H9 (cell line): ENCODE results near the gene CHI3L2. TPM values are rescaled to one million over a fixed set of nuclear protein-coding genes. Genes with fewer than 3 reads are reported as not detected.

Experiments
- DNase-seq: peaks from one replicate; pipeline ENCODE4 v3.0.0-alpha.2; 2017
- H2AFZ ChIP-seq: one replicate; pipeline ENCODE4 v1.6.1; 2013; ENCODE audit warnings: mild to moderate bottlenecking, low read length, control low read depth, moderate library complexity
- H2AK5ac ChIP-seq: 2 replicates; pipeline ENCODE4 v1.6.1; 2013; ENCODE audit warnings: low read length, control low read depth, mixed read lengths; ENCODE audit not compliant: insufficient read length
- H2BK120ac ChIP-seq: one replicate; pipeline ENCODE4 v1.6.1; 2013; ENCODE audit warnings: low read depth, mild to moderate bottlenecking, low read length, control low read depth, inconsistent platforms; ENCODE audit not compliant: poor library complexity, severe bottlenecking
- H2BK12ac ChIP-seq: 2 replicates; pipeline ENCODE4 v1.6.1; 2013; ENCODE audit warnings: low read length, control low read depth, mixed read lengths, low read depth; ENCODE audit not compliant: insufficient read length
- H2BK15ac ChIP-seq: 2 replicates; pipeline ENCODE4 v1.6.1; 2013; ENCODE audit warnings: low read depth, low read length, control low read depth
- H2BK20ac ChIP-seq: one replicate; pipeline ENCODE4 v1.6.1; 2013; ENCODE audit warnings: low read depth, mild to moderate bottlenecking, low read length, control low read depth, inconsistent platforms; ENCODE audit not compliant: poor library complexity, severe bottlenecking
- H2BK5ac ChIP-seq: 2 replicates; pipeline ENCODE4 v1.6.1; 2013; ENCODE audit warnings: low read length, control low read depth, mixed read lengths; ENCODE audit not compliant: insufficient read length
- H3K14ac ChIP-seq: 2 replicates; pipeline ENCODE4 v1.6.1; 2013; ENCODE audit warnings: low read length, control low read depth; ENCODE audit not compliant: insufficient read depth
- H3K18ac ChIP-seq: 2 replicates; pipeline ENCODE4 v1.6.1; 2013; ENCODE audit warnings: low read depth, mild to moderate bottlenecking, mixed read lengths, low read length, control low read depth; ENCODE audit not compliant: insufficient read length
- H3K23ac ChIP-seq: 2 replicates; pipeline ENCODE4 v1.6.1; 2013; ENCODE audit warnings: low read length, control low read depth, mixed read lengths, low read depth; ENCODE audit not compliant: insufficient read length
- H3K23me2 ChIP-seq: 2 replicates; pipeline ENCODE4 v1.6.1; 2013; ENCODE audit warnings: low read depth, mild to moderate bottlenecking, mixed read lengths, low read length, control low read depth; ENCODE audit not compliant: insufficient read length, poor library complexity, severe bottlenecking
- H3K27ac ChIP-seq: 2 replicates; pipeline ENCODE4 v1.5.1; 2013; ENCODE audit warnings: low read length, control low read depth, mixed read lengths, low read depth; ENCODE audit not compliant: insufficient read length
- H3K27me3 ChIP-seq: 2 replicates; pipeline ENCODE4 v1.6.1; 2013; ENCODE audit warnings: low read length, control low read depth, inconsistent platforms; ENCODE audit not compliant: insufficient read depth
- H3K4ac ChIP-seq: 2 replicates; pipeline ENCODE4 v1.6.1; 2013; ENCODE audit warnings: low read depth, mild to moderate bottlenecking, control low read depth, inconsistent platforms, low read length, moderate library complexity
- H3K4me1 ChIP-seq: 2 replicates; pipeline ENCODE4 v1.6.1; 2013; ENCODE audit warnings: low read length, control low read depth, inconsistent platforms; ENCODE audit not compliant: insufficient read depth
- H3K4me2 ChIP-seq: 2 replicates; pipeline ENCODE4 v1.6.1; 2013; ENCODE audit warnings: low read length, control low read depth, mixed read lengths; ENCODE audit not compliant: insufficient read length, insufficient read depth
- H3K56ac ChIP-seq: 2 replicates; pipeline ENCODE4 v1.6.1; 2013; ENCODE audit warnings: low read depth, mild to moderate bottlenecking, mixed read lengths, low read length, control low read depth; ENCODE audit not compliant: insufficient read length
- H3K79me1 ChIP-seq: 2 replicates; pipeline ENCODE4 v1.6.1; 2013; ENCODE audit warnings: low read depth, mild to moderate bottlenecking, moderate library complexity, low read length, control low read depth, inconsistent platforms; ENCODE audit not compliant: insufficient read depth, poor library complexity, severe bottlenecking
- H3K79me2 ChIP-seq: 2 replicates; pipeline ENCODE4 v1.6.1; 2013; ENCODE audit warnings: low read length, control low read depth, inconsistent platforms; ENCODE audit not compliant: insufficient read depth
- H3K9ac ChIP-seq: 2 replicates; pipeline ENCODE4 v1.6.1; 2013; ENCODE audit warnings: low read length, control low read depth, mixed read lengths; ENCODE audit not compliant: insufficient read length; ENCODE audit errors: extremely low read depth
- H3K9me3 ChIP-seq: one replicate; pipeline ENCODE4 v1.6.1; 2013; ENCODE audit warnings: low read depth, low read length, inconsistent platforms; ENCODE audit not compliant: control insufficient read depth
- H3T11ph ChIP-seq: one replicate; pipeline ENCODE4 v1.6.1; 2013; ENCODE audit warnings: mild to moderate bottlenecking, low read length, control low read depth, inconsistent platforms
- H4K20me1 ChIP-seq: one replicate; pipeline ENCODE4 v1.6.1; 2013; ENCODE audit not compliant: control insufficient read depth, insufficient read length, insufficient read depth
- H4K5ac ChIP-seq: 2 replicates; pipeline ENCODE4 v1.6.1; 2013; ENCODE audit warnings: low read depth, mild to moderate bottlenecking, mixed read lengths, low read length, control low read depth; ENCODE audit not compliant: insufficient read length
- H4K8ac ChIP-seq: replicated peaks from 2 replicates; pipeline ENCODE4 v1.6.1; 2013; ENCODE audit warnings: low read length, control low read depth, mixed read lengths, low read depth; ENCODE audit not compliant: insufficient read length
- H4K91ac ChIP-seq: 2 replicates; pipeline ENCODE4 v1.6.1; 2013; ENCODE audit warnings: low read depth, mild to moderate bottlenecking, moderate library complexity, mixed read lengths, low read length, control low read depth; ENCODE audit not compliant: insufficient read length
- H3K27ac Mint-ChIP-seq, 3 experiments: 2 replicates in 2 of 3; 3 replicates in 1 of 3; pipeline ENCODE4 v1.8.0; 2020 to 2021; ENCODE audit warnings: mixed read lengths in 3 of 3, mild to moderate bottlenecking in 1 of 3, moderate library complexity in 1 of 3
- H3K27me3 Mint-ChIP-seq: 2 replicates; pipeline ENCODE4 v1.8.0; 2021; ENCODE audit warnings: low read depth, mild to moderate bottlenecking, moderate library complexity, mixed read lengths
- H3K36me3 Mint-ChIP-seq, 3 experiments: 2 replicates in 2 of 3; 3 replicates in 1 of 3; pipeline ENCODE4 v1.8.0; 2020 to 2021; ENCODE audit warnings: low read depth in 3 of 3, mixed read lengths in 3 of 3; ENCODE audit not compliant: insufficient read depth in 1 of 3
- H3K4me1 Mint-ChIP-seq, 2 experiments: 2 replicates each; pipeline ENCODE4 v1.8.0; 2020; ENCODE audit warnings: mixed read lengths in 2 of 2
- H3K4me3 Mint-ChIP-seq, 2 experiments: 2 replicates in 1 of 2; 3 replicates in 1 of 2; pipeline ENCODE4 v1.8.0; 2020 to 2021; ENCODE audit warnings: mild to moderate bottlenecking in 2 of 2, mixed read lengths in 2 of 2, moderate library complexity in 1 of 2
- H3K9me3 Mint-ChIP-seq, 2 experiments: 2 replicates in 1 of 2; 3 replicates in 1 of 2; pipeline ENCODE4 v1.8.0; 2020; ENCODE audit warnings: mild to moderate bottlenecking in 2 of 2, mixed read lengths in 2 of 2, moderate library complexity in 1 of 2
- CTCF ChIP-seq: fragments of 200-600 bp; sonication (generic); conservative IDR thresholded peaks from 3 replicates; pipeline ENCODE4 v1.8.0; 2021; ENCODE audit warnings: antibody characterized with exemption, mild to moderate bottlenecking
- WGBS: extraction: QIAGEN DNeasy Blood & Tissue Kit; methylation state at CpG from one replicate; pipeline ENCODE4 v1.1.7; 2013; ENCODE audit warnings: missing lambda C conversion rate, low lambda C conversion rate, mixed read lengths; ENCODE audit not compliant: insufficient read length; ENCODE audit errors: extremely low coverage; 5-methylcytosine and 5-hydroxymethylcytosine counted together
- total RNA-seq: library from RNA; stranded (reverse); gene quantifications from 2 replicates; pipeline ENCODE4 v1.2.1, GENCODE V29; 2021

Gene CHI3L2
- total RNA-seq, 1 experiment from 2014 or later: not detected

GRCh38 chr1:111236379-111236778 is 8.9 kb downstream of the CHI3L2 start:
- Histone ChIP-seq H2BK12ac (no peak overlapping the region), H3K18ac (no peak overlapping the region), H2BK20ac (no peak overlapping the region), H3K4me2 (no peak overlapping the region), H3K14ac (no peak overlapping the region), H2AK5ac (no peak overlapping the region), H4K8ac (no peak overlapping the region), H3K27me3 (no peaks in the 10 kb centered on the region), H2AFZ (no peak overlapping the region), H3K23me2 (no peaks in the 10 kb centered on the region), H2BK15ac (no peak overlapping the region), H3K79me1 (no peaks in the 10 kb centered on the region), H3K27ac (no peak overlapping the region), H3K56ac (no peak overlapping the region), H4K91ac (no peak overlapping the region), H2BK120ac (no peak overlapping the region), H3K79me2 (no peaks in the 10 kb centered on the region), H2BK5ac (no peak overlapping the region), H4K5ac (no peak overlapping the region), H3K9me3 (no peaks in the 10 kb centered on the region), H4K20me1 (no peaks in the 10 kb centered on the region), H3K4ac (no peak overlapping the region), H3T11ph (no peak overlapping the region), H3K9ac (no peak overlapping the region), H3K23ac (no peak overlapping the region), H3K4me1 (no peaks in the 10 kb centered on the region)
- H3K9me3 Mint-ChIP-seq: peaks cover 0 to 5% of the 10 kb centered on the region in 2 experiments; a peak in 2 of 5 replicates
- DNase-seq: no peak
- no CpG with 5 or more reads among the region's 1 CpG for WGBS
- no peak overlapping the region for H3K4me3 Mint-ChIP-seq
- H3K27me3 Mint-ChIP-seq: no peaks in the 10 kb centered on the region; the same call in 1 of the 2 replicates
- TF ChIP-seq CTCF: no peak
- no peak overlapping the region; a peak in 1 of 7 replicates for H3K27ac Mint-ChIP-seq
- peaks cover 23 to 25% of the 10 kb centered on the region in 2 experiments for H3K4me1 Mint-ChIP-seq
- 0 out of 7 replicates have a peak, but pooled peaks cover 0 to 5% (median 0%) of the 10 kb centered on the region in 3 experiments for H3K36me3 Mint-ChIP-seq
